ENCODE measurements around the gene DAGLA. TPM values are rescaled to one million over a fixed set of nuclear protein-coding genes. Genes with fewer than 3 reads are reported as not detected.
A peak's percentile ranks its signal among the peaks of the same experiment; 100 is the strongest.
"Not testable (repeated sequence)": the region's sequence is repeated elsewhere in the genome, so short reads cannot be mapped to it uniquely, and the experiment has no call there.

The DAGLA gene
- total RNA-seq, 3 donors from 2014 or later = 7.2 to 12.0 (median 11.9) TPM

GRCh38 chr11:61656347-61657077, 23.7 kb upstream of the DAGLA start:
- no peak overlapping the region for H3K4me3 ChIP-seq
- no peak for TF ChIP-seq CTCF (IDR thresholded peaks at IDR 0.05)
- H3K9me3 ChIP-seq = no peaks in the 10 kb centered on the region
- DNase-seq = no peak
- peaks cover 28% of the 10 kb centered on the region for H3K4me1 ChIP-seq (ENCODE audit: low read depth)
- H3K36me3 ChIP-seq (ENCODE audit: low read depth) = no peaks in the 10 kb centered on the region
- intact Hi-C loops (cut with DNase I, micrococcal nuclease) = no loop called here
- no peak for ATAC-seq

- no peaks in the 10 kb centered on the region for H3K36me3 ChIP-seq (ENCODE audit: low read depth)
- H3K9me3 ChIP-seq = no peaks in the 10 kb centered on the region
- TF ChIP-seq CTCF (IDR thresholded peaks at IDR 0.05) = no peak
- intact Hi-C loops (cut with DNase I, micrococcal nuclease) = no loop called here
- DNase-seq (peak in 1 of 3 donors; percentile 47), ATAC-seq (peak; percentile 4)
- no peak overlapping the region for H3K4me3 ChIP-seq
- peaks cover 23% of the 10 kb centered on the region for H3K4me1 ChIP-seq (ENCODE audit: low read depth)
Observed at GRCh38 chr11:61657566-61658290, 22.5 kb upstream of the DAGLA start.

- H3K36me3 ChIP-seq (ENCODE audit: low read depth) = no peaks in the 10 kb centered on the region
- peaks cover 9% of the 10 kb centered on the region for H3K4me1 ChIP-seq (ENCODE audit: low read depth)
- peak; percentile 43 for ATAC-seq
- H3K4me3 ChIP-seq = no peak overlapping the region
- intact Hi-C loops (cut with DNase I, micrococcal nuclease) = no loop called here
- no peaks in the 10 kb centered on the region for H3K9me3 ChIP-seq
- DNase-seq = no peak
- TF ChIP-seq CTCF (IDR thresholded peaks at IDR 0.05) = no peak
Observed at GRCh38 chr11:61659413-61660196, 20.6 kb upstream of the DAGLA start.

GRCh38 chr11:61660997-61661396, 19.2 kb upstream of the DAGLA start:
- H3K4me3 ChIP-seq; H3K9me3 ChIP-seq; H3K4me1 ChIP-seq (ENCODE audit: low read depth); H3K36me3 ChIP-seq (ENCODE audit: low read depth); DNase-seq; intact Hi-C loops (cut with DNase I, micrococcal nuclease): not testable (repeated sequence)
- ATAC-seq = peak; percentile 25

GRCh38 chr11:61666684-61667297, 13.4 kb upstream of the DAGLA start:
- ATAC-seq = peak; percentile 55
- Histone ChIP-seq H3K4me1 (ENCODE audit: low read depth) (peaks cover 6% of the 10 kb centered on the region), H3K4me3 (no peak overlapping the region)

More at GRCh38 chr11:61666684-61667297, 13.4 kb upstream of the DAGLA start:
- H3K36me3 ChIP-seq (ENCODE audit: low read depth) = no peaks in the 10 kb centered on the region
- H3K9me3 ChIP-seq = no peaks in the 10 kb centered on the region
- TF ChIP-seq CTCF (IDR thresholded peaks at IDR 0.05) = no peak
- no peak for DNase-seq
- intact Hi-C loops (cut with DNase I, micrococcal nuclease) = no loop called here
